Tibial nerve (tissue), 4 donors: ENCODE results near the gene SBNO2. TPM values are rescaled to one million over a fixed set of nuclear protein-coding genes. Genes with fewer than 3 reads are reported as not detected.

ENCODE experiments used
- DNase-seq, 2 donors: peaks; one replicate each; pipeline ENCODE4 v3.0.0-alpha.2; 2019; ENCODE audit warnings: low spot score in 2 of 2
- H3K27ac ChIP-seq, 4 donors: fragments of 200-600 bp; sonication (generic) in 3 of 4; one replicate each; pipeline ENCODE4 v1.5.1; 2017 to 2019; ENCODE audit warnings: mild to moderate bottlenecking in 1 of 4
- H3K27me3 ChIP-seq, 2 donors: fragments of 200-600 bp; sonication (generic) in 1 of 2; one replicate each; pipeline versions ENCODE4 v1.5.1 to v1.6.0; 2017 to 2019
- H3K36me3 ChIP-seq, 3 donors: fragments of 200-600 bp; sonication (generic); one replicate each; pipeline ENCODE4 v1.5.1; 2018 to 2019
- H3K4me1 ChIP-seq, 4 donors: fragments of 200-600 bp; sonication (generic) in 3 of 4; one replicate each; pipeline ENCODE4 v1.5.1; 2017 to 2019
- H3K4me3 ChIP-seq, 4 donors: fragments of 200-600 bp; sonication (generic) in 3 of 4; one replicate each; pipeline ENCODE4 v1.5.1; 2017 to 2019; ENCODE audit warnings: mild to moderate bottlenecking in 1 of 4, moderate library complexity in 1 of 4
- H3K9me3 ChIP-seq, 4 donors: fragments of 200-600 bp; sonication (generic) in 3 of 4; one replicate each; pipeline ENCODE4 v1.5.1; 2017 to 2019
- CTCF ChIP-seq, 5 experiments: fragments of 200-600 bp in 3 of 5; fragments of 450-650 bp in 2 of 5; sonication (generic) in 3 of 5; IDR thresholded peaks; one replicate each; pipeline ENCODE4 v1.5.1; 2016 to 2019; ENCODE audit warnings: antibody characterized with exemption in 5 of 5, mild to moderate bottlenecking in 3 of 5, moderate library complexity in 2 of 5
- EP300 ChIP-seq, 2 donors: sonication (generic); formaldehyde crosslinking; IDR thresholded peaks; one replicate each; pipeline ENCODE4 v1.6.1; 2017; ENCODE audit warnings: antibody characterized with exemption in 2 of 2, mild to moderate bottlenecking in 1 of 2
- POLR2A ChIP-seq, 2 donors: fragments of 450-650 bp; IDR thresholded peaks; one replicate each; pipeline ENCODE4 v1.6.1; 2017; ENCODE audit warnings: antibody characterized with exemption in 2 of 2, mild to moderate bottlenecking in 2 of 2, moderate library complexity in 2 of 2
- WGBS, 2 donors: methylation state at CpG; one replicate each; pipeline ENCODE4 v1.1.5; 2018; 5-methylcytosine and 5-hydroxymethylcytosine counted together
- total RNA-seq, 4 donors: library from RNA; depleted of rRNA; stranded (reverse); fragments of >200 nt; gene quantifications; one replicate each; pipeline ENCODE4 v1.1.0, GENCODE V29; 2016

SBNO2 gene
- 100 to 1,000 TPM in 1 of 4 donors, 10 to 100 TPM in 3; 26.6 to 105 (median 39.3) TPM for total RNA-seq

- peaks cover 0 to 65% (median 34%) of the 10 kb centered on the region in 4 donors for H3K4me1 ChIP-seq
- H3K4me3 ChIP-seq: peak within 1 kb of the TSS; percentile 68 to 97 (median 88)
- 30 to 33% methylated on average over 31 to 33 of the region's 84 CpGs for WGBS, 2 donors
- DNase-seq: peak; percentile 77 to 93
- TF ChIP-seq EP300 (IDR thresholded peaks at IDR 0.05): peak in 1 of 2 donors; percentile 84
- TF ChIP-seq POLR2A (IDR thresholded peaks at IDR 0.05): peak; percentile 59 to 74
- TF ChIP-seq CTCF (IDR thresholded peaks at IDR 0.05): no peak
- peak within 1 kb of the TSS; percentile 94 to 99 (median 96) for H3K27ac ChIP-seq
- H3K36me3 ChIP-seq: peaks cover 0 to 3% (median 0%) of the 10 kb centered on the region in 3 donors
- H3K27me3 ChIP-seq: no peaks in the 10 kb centered on the region
- H3K9me3 ChIP-seq: no peaks in the 10 kb centered on the region
Measured at GRCh38 chr19:1173845-1174809, at the start of gene SBNO2. Gene SBNO2, minus strand, starts transcription at chr19:1174268. Its CDS starts 19,992 bp downstream, at chr19:1154276.

GRCh38 chr19:1223018-1223855 lies 49.2 kb upstream of the SBNO2 start:
- no peak overlapping the region for H3K4me3 ChIP-seq
- peak overlapping the region in 2 of 4 donors; percentile 24 to 93 for H3K27ac ChIP-seq
- DNase-seq: no peak
- peaks cover 0 to 65% (median 14%) of the 10 kb centered on the region in 4 donors for H3K4me1 ChIP-seq
- no peaks in the 10 kb centered on the region for H3K9me3 ChIP-seq
- 69 to 87% methylated on average over 31 to 46 of the region's 48 CpGs for WGBS, 2 donors
- H3K27me3 ChIP-seq: no peaks in the 10 kb centered on the region
- peaks cover 0 to 86% (median 19%) of the 10 kb centered on the region in 3 donors for H3K36me3 ChIP-seq
- peak in 1 of 5 experiments; percentile 31 for TF ChIP-seq CTCF (IDR thresholded peaks at IDR 0.05)
- no peak for TF ChIP-seq EP300 (IDR thresholded peaks at IDR 0.05)

- DNase-seq: no peak
- H3K9me3 ChIP-seq: no peaks in the 10 kb centered on the region
- no peaks in the 10 kb centered on the region for H3K27me3 ChIP-seq
- peaks cover 0 to 78% (median 17%) of the 10 kb centered on the region in 3 donors for H3K36me3 ChIP-seq
- H3K4me3 ChIP-seq: no peak overlapping the region
- peak overlapping the region in 3 of 4 donors; percentile 32 to 93 (median 83) for H3K27ac ChIP-seq
- no peak for TF ChIP-seq EP300 (IDR thresholded peaks at IDR 0.05)
- no peak for TF ChIP-seq POLR2A (IDR thresholded peaks at IDR 0.05)
- no peak for TF ChIP-seq CTCF (IDR thresholded peaks at IDR 0.05)
- H3K4me1 ChIP-seq: peaks cover 0 to 73% (median 23%) of the 10 kb centered on the region in 4 donors
- WGBS, 2 donors: 74 to 78% methylated on average over 7 to 9 of the region's 14 CpGs
Measured at GRCh38 chr19:1222394-1222793, 48.3 kb upstream of the SBNO2 start.

GRCh38 chr19:1221904-1222255 lies 47.8 kb upstream of the SBNO2 start:
- 74 to 87% methylated on average over 6 to 22 of the region's 22 CpGs for WGBS, 2 donors
- peak overlapping the region in 3 of 4 donors; percentile 32 to 93 (median 83) for H3K27ac ChIP-seq

More at GRCh38 chr19:1221904-1222255, 47.8 kb upstream of the SBNO2 start:
- no peak for DNase-seq
- Histone ChIP-seq H3K4me1 (peaks cover 0 to 78% (median 27%) of the 10 kb centered on the region in 4 donors), H3K27me3 (no peaks in the 10 kb centered on the region), H3K36me3 (peaks cover 0 to 73% (median 13%) of the 10 kb centered on the region in 3 donors), H3K9me3 (no peaks in the 10 kb centered on the region), H3K4me3 (no peak overlapping the region)
- TF ChIP-seq CTCF (IDR thresholded peaks at IDR 0.05) (no peak), EP300 (IDR thresholded peaks at IDR 0.05) (no peak), POLR2A (IDR thresholded peaks at IDR 0.05) (no peak)
